Smooth muscle cell of the coronary artery (primary cell): ENCODE results near the gene CLPTM1. TPM values are rescaled to one million over a fixed set of nuclear protein-coding genes. Genes with fewer than 3 reads are reported as not detected.

Experiments used
- total RNA-seq: library from RNA; depleted of rRNA; stranded (reverse); fragments of >200 nt; gene quantifications from 2 replicates; pipeline ENCODE4 v1.2.3, GENCODE V29; 2014; ENCODE audit warnings: low replicate concordance

CLPTM1 gene, protein sequence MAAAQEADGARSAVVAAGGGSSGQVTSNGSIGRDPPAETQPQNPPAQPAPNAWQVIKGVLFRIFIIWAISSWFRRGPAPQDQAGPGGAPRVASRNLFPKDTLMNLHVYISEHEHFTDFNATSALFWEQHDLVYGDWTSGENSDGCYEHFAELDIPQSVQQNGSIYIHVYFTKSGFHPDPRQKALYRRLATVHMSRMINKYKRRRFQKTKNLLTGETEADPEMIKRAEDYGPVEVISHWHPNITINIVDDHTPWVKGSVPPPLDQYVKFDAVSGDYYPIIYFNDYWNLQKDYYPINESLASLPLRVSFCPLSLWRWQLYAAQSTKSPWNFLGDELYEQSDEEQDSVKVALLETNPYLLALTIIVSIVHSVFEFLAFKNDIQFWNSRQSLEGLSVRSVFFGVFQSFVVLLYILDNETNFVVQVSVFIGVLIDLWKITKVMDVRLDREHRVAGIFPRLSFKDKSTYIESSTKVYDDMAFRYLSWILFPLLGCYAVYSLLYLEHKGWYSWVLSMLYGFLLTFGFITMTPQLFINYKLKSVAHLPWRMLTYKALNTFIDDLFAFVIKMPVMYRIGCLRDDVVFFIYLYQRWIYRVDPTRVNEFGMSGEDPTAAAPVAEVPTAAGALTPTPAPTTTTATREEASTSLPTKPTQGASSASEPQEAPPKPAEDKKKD
- total RNA-seq, result 28.5 and 28.9 TPM in 2 replicates

DNA sequence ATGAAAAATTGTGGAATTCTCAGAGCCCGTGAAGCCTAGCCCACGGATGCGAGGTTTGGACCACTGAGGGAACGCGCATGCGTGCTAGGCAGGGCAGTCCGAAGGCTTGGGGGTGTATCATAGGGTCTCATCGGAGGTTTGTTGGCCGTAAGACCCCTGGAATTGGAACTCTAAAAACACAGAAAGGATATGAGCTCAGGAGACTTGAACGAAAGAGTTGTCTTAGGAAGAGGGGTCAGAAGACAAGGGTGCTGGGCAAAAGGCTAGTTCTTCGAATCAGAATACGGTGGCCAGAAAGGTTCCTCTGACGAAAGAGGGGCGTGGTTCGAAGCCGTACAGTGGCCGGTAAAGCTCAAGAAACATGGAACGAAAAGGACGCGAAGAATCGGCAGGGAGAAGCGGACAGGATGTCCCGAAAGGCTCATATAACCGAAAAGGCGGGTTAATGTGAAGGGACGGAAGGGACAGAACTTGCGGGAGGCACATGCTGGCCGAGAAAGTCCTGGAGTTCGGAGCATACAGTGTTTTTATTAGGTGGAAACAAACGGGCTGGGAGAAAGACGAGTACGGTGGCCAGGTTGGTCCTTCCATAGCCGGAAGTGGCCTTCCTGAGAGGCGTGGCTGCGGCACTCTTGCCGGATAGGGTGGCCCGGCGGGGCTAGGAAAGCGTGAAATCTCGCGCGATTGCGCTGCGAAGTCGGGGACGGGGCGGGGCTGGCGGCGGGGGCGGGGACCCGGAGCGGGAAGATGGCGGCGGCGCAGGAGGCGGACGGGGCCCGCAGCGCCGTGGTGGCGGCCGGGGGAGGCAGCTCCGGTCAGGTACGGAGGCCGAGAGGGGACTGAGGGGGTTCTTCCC, at the start of gene CLPTM1:
CLPTM1 (plus strand) TSS at position 732 of the 856 bp plus-strand sequence; CDS start at position 748, 16 bp downstream.

DNA sequence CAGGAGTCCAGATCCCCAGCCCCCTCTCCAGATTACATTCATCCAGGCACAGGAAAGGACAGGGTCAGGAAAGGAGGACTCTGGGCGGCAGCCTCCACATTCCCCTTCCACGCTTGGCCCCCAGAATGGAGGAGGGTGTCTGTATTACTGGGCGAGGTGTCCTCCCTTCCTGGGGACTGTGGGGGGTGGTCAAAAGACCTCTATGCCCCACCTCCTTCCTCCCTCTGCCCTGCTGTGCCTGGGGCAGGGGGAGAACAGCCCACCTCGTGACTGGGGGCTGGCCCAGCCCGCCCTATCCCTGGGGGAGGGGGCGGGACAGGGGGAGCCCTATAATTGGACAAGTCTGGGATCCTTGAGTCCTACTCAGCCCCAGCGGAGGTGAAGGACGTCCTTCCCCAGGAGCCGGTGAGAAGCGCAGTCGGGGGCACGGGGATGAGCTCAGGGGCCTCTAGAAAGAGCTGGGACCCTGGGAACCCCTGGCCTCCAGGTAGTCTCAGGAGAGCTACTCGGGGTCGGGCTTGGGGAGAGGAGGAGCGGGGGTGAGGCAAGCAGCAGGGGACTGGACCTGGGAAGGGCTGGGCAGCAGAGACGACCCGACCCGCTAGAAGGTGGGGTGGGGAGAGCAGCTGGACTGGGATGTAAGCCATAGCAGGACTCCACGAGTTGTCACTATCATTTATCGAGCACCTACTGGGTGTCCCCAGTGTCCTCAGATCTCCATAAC, 49.6 kb upstream of the CLPTM1 start, which contains the start of gene APOE:
APOE (plus strand) TSS at position 360 of the 724 bp plus-strand sequence. CDS start 829 bp downstream, outside the sequence.

DNA sequence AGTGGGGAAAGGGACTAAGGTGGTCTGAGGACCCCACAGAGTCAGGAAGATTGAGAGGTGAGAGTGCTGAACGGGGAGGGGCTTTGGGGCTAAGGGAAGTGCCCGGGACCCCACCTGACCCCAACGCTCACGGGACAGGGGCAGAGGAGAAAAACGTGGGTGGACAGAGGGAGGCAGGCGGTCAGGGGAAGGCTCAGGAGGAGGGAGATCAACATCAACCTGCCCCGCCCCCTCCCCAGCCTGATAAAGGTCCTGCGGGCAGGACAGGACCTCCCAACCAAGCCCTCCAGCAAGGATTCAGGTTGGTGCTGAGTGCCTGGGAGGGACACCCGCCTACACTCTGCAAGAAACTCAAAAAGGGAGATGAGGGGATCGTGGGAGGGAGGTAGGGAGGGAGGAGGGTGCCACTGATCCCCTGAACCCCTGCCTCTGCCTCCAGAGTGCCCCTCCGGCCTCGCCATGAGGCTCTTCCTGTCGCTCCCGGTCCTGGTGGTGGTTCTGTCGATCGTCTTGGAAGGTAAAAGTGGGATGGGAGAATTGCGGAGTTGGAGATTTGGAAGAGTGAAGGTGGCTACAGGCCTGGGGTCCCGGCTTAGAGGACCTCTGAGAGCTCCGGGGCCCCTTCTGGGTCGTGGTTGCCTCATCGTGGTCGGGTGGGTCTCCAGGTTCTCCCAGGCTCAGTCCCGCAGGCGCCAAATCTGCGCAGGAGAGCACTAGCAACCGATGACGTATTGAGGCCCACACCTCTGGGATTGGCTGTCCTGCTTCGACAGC, 40.6 kb upstream of the CLPTM1 start, which contains the start of gene APOC1:
APOC1 (plus strand) TSS at position 176 of the 774 bp plus-strand sequence; CDS start at position 460, 284 bp downstream.

DNA sequence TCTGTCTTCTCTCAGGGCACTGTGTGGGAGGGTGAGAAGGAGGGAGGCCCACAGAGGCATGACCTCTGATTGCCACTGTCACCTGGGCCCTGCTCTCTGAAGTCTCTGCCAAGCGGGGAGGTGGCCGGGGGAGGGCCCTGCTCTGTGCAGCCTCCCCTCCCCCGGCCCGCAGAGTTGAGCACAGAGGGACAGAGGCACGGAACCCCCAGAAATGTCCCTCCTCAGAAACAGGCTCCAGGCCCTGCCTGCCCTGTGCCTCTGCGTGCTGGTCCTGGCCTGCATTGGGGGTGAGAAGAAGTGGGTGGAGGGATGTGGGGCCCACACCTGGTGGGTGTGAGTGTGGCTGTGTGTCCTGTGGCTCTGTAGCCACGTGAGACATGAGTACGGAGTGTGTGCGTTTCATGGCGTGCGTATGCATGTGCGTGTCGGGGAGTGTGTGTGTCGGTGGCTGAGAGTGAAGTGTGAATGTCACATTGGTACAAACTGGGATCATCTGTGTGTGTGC, 13.1 kb upstream of the CLPTM1 start, which contains the start of gene APOC4:
APOC4 (plus strand) TSS at position 171 of the 505 bp plus-strand sequence; CDS start at position 212, 41 bp downstream.

DNA sequence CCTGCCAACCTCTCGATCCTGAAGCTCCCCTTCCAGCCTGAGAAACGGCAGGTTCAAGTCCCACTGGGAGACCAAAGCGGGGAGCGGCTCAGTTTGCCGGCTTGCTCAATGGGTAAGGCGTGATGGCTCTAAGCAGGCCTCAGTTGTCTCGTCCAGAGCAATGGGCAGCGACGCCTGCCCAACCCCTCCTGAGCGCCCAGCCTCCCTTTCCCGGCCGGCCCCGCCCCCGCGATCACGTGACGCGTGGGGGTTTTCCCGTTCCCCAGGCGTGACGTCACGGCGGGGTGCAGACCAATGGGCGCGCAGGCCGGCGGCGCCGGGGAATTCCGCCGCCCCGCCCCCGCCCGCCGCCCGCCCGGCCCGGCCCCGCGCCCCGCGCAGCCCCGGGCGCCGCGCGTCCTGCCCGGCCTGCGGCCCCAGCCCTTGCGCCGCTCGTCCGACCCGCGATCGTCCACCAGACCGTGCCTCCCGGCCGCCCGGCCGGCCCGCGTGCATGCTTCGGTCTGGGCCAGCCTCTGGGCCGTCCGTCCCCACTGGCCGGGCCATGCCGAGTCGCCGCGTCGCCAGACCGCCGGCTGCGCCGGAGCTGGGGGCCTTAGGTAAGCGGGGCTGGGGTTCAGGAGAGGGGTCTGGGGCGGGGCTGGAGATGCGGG, 46.0 kb downstream of the CLPTM1 start, which contains the start of gene RELB:
RELB (plus strand) TSS at position 378 of the 653 bp plus-strand sequence; CDS start at position 494, 116 bp downstream.

DNA sequence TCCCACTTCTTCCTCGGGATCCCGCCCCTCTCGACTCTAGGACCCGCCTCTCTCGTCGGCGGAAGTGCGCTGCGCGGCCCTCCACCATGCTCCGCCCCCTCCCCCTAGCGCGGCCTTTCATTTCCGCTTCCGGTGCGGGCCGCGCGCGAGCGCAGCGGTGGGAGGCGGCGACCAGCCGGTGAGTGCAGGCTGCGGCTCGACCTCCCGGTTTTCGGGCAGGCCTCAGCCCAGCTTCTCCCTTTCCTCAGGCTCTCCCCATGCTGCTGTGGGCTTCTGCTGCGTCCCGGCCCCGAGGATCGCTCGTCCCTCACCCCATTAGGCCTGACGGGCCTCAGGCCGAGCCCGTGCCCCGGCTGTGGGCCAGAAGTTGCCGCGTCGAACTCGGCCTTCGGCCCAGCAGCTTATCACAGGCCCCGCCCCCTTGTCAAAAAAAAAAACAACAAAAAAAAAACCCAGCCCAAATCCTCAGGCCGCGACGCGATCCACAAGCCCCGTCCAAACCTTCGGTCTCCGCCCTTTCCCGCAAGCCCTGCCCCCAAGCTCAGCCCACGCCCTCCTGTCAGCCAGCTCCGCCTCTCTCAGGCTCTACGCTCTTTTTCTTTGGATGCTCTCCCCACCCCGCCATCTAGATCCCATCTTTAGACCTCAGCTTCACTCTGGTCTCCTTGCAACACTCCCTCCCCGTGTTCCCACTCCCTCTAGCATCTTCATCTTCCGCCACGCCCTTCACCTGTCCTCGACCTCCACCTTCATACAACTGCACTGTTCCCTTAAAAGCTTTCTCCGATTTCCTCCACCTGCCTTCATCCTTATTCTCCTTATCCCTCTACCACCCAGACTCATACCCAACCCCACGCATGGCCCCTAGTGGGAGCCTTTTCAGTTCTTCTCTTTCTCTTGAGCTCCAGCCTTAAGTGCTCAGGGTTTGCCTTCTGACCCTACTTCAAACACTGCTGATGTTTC, 84.0 kb downstream of the CLPTM1 start, which contains the start of gene CLASRP:
CLASRP (plus strand) TSS at position 115 of the 963 bp plus-strand sequence. CDS start 1,168 bp downstream, outside the sequence.

Other genes with a start within 250 kb of the CLPTM1 start
- gene BCL3, start 206.7 kb upstream of the CLPTM1 start, total RNA-seq, result 4.2 and 14.9 TPM in 2 replicates
- gene CBLC, start 177.5 kb upstream of the CLPTM1 start, total RNA-seq, result 0.08 TPM in 1 of 2 replicates, not detected in the other
- gene BCAM, start 146.3 kb upstream of the CLPTM1 start, total RNA-seq, result 2.6 and 7.3 TPM in 2 replicates
- gene NECTIN2, start 109.1 kb upstream of the CLPTM1 start, total RNA-seq, result 23.9 and 80.6 TPM in 2 replicates
- gene TOMM40, start 64.1 kb upstream of the CLPTM1 start, total RNA-seq, result 23.5 and 46.5 TPM in 2 replicates
- gene APOE, start 49.6 kb upstream of the CLPTM1 start, total RNA-seq, result 5.1 and 263 TPM in 2 replicates
- gene APOC1, start 40.8 kb upstream of the CLPTM1 start, total RNA-seq, result 0.47 and 0.68 TPM in 2 replicates
- not detected in 2 replicates for gene APOC4, start 13.1 kb upstream of the CLPTM1 start, total RNA-seq
- gene APOC2, start 9.3 kb upstream of the CLPTM1 start, total RNA-seq, result not detected in 2 replicates
- 4.8 and 5.0 TPM in 2 replicates for gene RELB, start 46.1 kb downstream of the CLPTM1 start, total RNA-seq
- 10.7 and 18.5 TPM in 2 replicates for gene CLASRP, start 83.7 kb downstream of the CLPTM1 start, total RNA-seq
- not detected in 2 replicates for gene ZNF296, start 121.1 kb downstream of the CLPTM1 start, total RNA-seq
- gene GEMIN7, start 123.9 kb downstream of the CLPTM1 start, total RNA-seq, result 7.7 and 16.5 TPM in 2 replicates
- gene PPP1R37, start 137.8 kb downstream of the CLPTM1 start, total RNA-seq, result 19.8 and 24.1 TPM in 2 replicates
- gene NKPD1, start 205.6 kb downstream of the CLPTM1 start, total RNA-seq, result 0.08 and 0.23 TPM in 2 replicates
- 11.7 and 18.0 TPM in 2 replicates for gene TRAPPC6A, start 222.9 kb downstream of the CLPTM1 start, total RNA-seq
- 1.1 and 2.0 TPM in 2 replicates for gene BLOC1S3, start 223.4 kb downstream of the CLPTM1 start, total RNA-seq